Measurements from ENCODE around the gene GDF10. TPM values are rescaled to one million over a fixed set of nuclear protein-coding genes. Genes with fewer than 3 reads are reported as not detected.

The GDF10 gene
- 1.1 TPM in 1 of 2 replicates, not detected in the other for total RNA-seq (ENCODE audit: low replicate concordance)

GRCh38 chr10:47299611-47300428 is at the start of gene GDF10:
GDF10 (plus strand) TSS chr10:47300197; CDS start chr10:47300652, 455 bp downstream.

GRCh38 chr10:47322300-47323061 is 22.5 kb downstream of the GDF10 start, which contains the start of gene GDF2:
GDF2 (plus strand) TSS chr10:47322454; CDS start chr10:47322669, 215 bp downstream.

GRCh38 chr10:47348138-47348651 is 48.2 kb downstream of the GDF10 start, which contains the start of gene RBP3:
RBP3 (plus strand) TSS chr10:47348363; CDS start chr10:47348485, 122 bp downstream.

Other genes with a start within 250 kb of the GDF10 start
- not detected in 2 replicates for gene GDF2, start 22.3 kb downstream of the GDF10 start, total RNA-seq (ENCODE audit: low replicate concordance)
- gene RBP3, start 48.2 kb downstream of the GDF10 start, total RNA-seq (ENCODE audit: low replicate concordance) = under 0.01 TPM in 1 of 2 replicates, not detected in the other
- gene ZNF488, start 84.1 kb downstream of the GDF10 start, total RNA-seq (ENCODE audit: low replicate concordance) = 0.23 TPM in 1 of 2 replicates, not detected in the other
- gene ANXA8, start 183.9 kb downstream of the GDF10 start, total RNA-seq (ENCODE audit: low replicate concordance) = under 0.01 and 0.68 TPM in 2 replicates
- not detected in 2 replicates for gene FAM25G, start 191.5 kb downstream of the GDF10 start, total RNA-seq (ENCODE audit: low replicate concordance)
- 1.4 and 2.3 TPM in 2 replicates for gene AGAP9, start 223.4 kb downstream of the GDF10 start, total RNA-seq (ENCODE audit: low replicate concordance)

All from smooth muscle cell of the coronary artery (primary cell).